H1 (cell line): Measurements from ENCODE around the gene TCF7L1. TPM values are rescaled to one million over a fixed set of nuclear protein-coding genes. Genes with fewer than 3 reads are reported as not detected.

Experiments
- CTCF ChIA-PET: fragments of 300-600 bp; sonication (Branson Sonifier 250); formaldehyde crosslinking; loops from one replicate; lab custom pipeline; 2021; ENCODE audit not compliant: partially characterized antibody; lab: Charles Lee
- POLR2A ChIA-PET: fragments of 300-600 bp; sonication (Branson Sonifier 250); formaldehyde crosslinking; loops from one replicate; lab custom pipeline; 2021; ENCODE audit warnings: inconsistent platforms; ENCODE audit not compliant: partially characterized antibody; lab: Charles Lee
- DNase-seq, 2 experiments: peaks; one replicate each; pipeline versions ENCODE4 v3.0.0 to v3.0.0-alpha.2; 2010 to 2022; ENCODE audit warnings: low spot score in 2 of 2, low read depth in 1 of 2, mixed read lengths in 1 of 2
- FAIRE-seq: peaks from 2 replicates; lab custom pipeline; 2011; peaks lifted over from hg19 to GRCh38; lab: Jason Lieb, UNC
- H2AFZ ChIP-seq: 2 replicates; pipeline ENCODE4 v1.8.1; 2012; ENCODE audit warnings: low read length, inconsistent platforms
- H2AK5ac ChIP-seq: 2 replicates; pipeline ENCODE4 v1.6.1; 2013; ENCODE audit warnings: low read depth, low read length
- H2BK120ac ChIP-seq: replicated peaks from 2 replicates; pipeline ENCODE3; 2013; ENCODE audit warnings: low read depth, low read length, inconsistent platforms
- H2BK12ac ChIP-seq: 2 replicates; pipeline ENCODE4 v1.6.1; 2013; ENCODE audit warnings: low read depth, low read length
- H2BK15ac ChIP-seq: 2 replicates; pipeline ENCODE4 v1.6.1; 2013; ENCODE audit warnings: low read length
- H2BK20ac ChIP-seq: 2 replicates; pipeline ENCODE4 v1.6.1; 2013; ENCODE audit warnings: low read length
- H2BK5ac ChIP-seq: 2 replicates; pipeline ENCODE4 v1.6.1; 2013; ENCODE audit warnings: low read depth, low read length
- H3K14ac ChIP-seq: 2 replicates; pipeline ENCODE4 v1.6.1; 2013; ENCODE audit warnings: inconsistent platforms; ENCODE audit not compliant: insufficient read length
- H3K18ac ChIP-seq: 2 replicates; pipeline ENCODE4 v1.6.1; 2013; ENCODE audit warnings: low read length; ENCODE audit errors: extremely low read depth
- H3K23ac ChIP-seq: 2 replicates; pipeline ENCODE4 v1.6.1; 2013; ENCODE audit warnings: inconsistent platforms; ENCODE audit not compliant: insufficient read length
- H3K23me2 ChIP-seq: 2 replicates; pipeline ENCODE4 v1.6.1; 2013; ENCODE audit warnings: low read depth, low read length
- H3K27ac ChIP-seq: 2 replicates; pipeline ENCODE4 v1.6.1; 2011; ENCODE audit warnings: low read depth, low read length, inconsistent platforms
- H3K27me3 ChIP-seq, 4 experiments: replicated peaks in 1 of 4; 1 replicate in 1 of 4; 2 replicates in 3 of 4; pipeline versions ENCODE4 v1.6.1 to v1.8.1; 2011 to 2013; ENCODE audit warnings: low read length in 3 of 4, mild to moderate bottlenecking in 3 of 4, inconsistent platforms in 2 of 4, mixed read lengths in 2 of 4, moderate library complexity in 1 of 4; ENCODE audit not compliant: control insufficient read depth in 3 of 4, insufficient read depth in 3 of 4; ENCODE audit errors: extremely low read depth in 1 of 4
- H3K36me3 ChIP-seq, 4 experiments: 2 replicates each; pipeline versions ENCODE4 v1.6.1 to v1.8.1; 2011 to 2013; ENCODE audit warnings: mild to moderate bottlenecking in 4 of 4, low read length in 3 of 4, moderate library complexity in 2 of 4, control low read depth in 1 of 4, inconsistent platforms in 1 of 4; ENCODE audit not compliant: insufficient read depth in 4 of 4, control insufficient read depth in 2 of 4
- H3K4ac ChIP-seq: replicated peaks from 2 replicates; pipeline ENCODE3; 2013; ENCODE audit warnings: low read length, low read depth, mixed read lengths, inconsistent platforms; ENCODE audit not compliant: insufficient read length
- H3K4me1 ChIP-seq, 4 experiments: replicated peaks in 1 of 4; 1 replicate in 1 of 4; 2 replicates in 3 of 4; pipeline versions ENCODE4 v1.6.1 to v1.8.1; 2011 to 2013; ENCODE audit warnings: low read length in 3 of 4, inconsistent platforms in 2 of 4, mixed read lengths in 1 of 4; ENCODE audit not compliant: insufficient read depth in 4 of 4, control insufficient read depth in 3 of 4
- H3K4me2 ChIP-seq, 2 experiments: 2 replicates each; pipeline versions ENCODE4 v1.6.1 to v1.8.1; 2011 to 2013; ENCODE audit warnings: low read depth in 2 of 2, low read length in 2 of 2, control low read depth in 1 of 2, inconsistent platforms in 1 of 2, mild to moderate bottlenecking in 1 of 2; ENCODE audit not compliant: insufficient read depth in 1 of 2
- H3K4me3 ChIP-seq, 4 experiments: fragments of 200-600, 300-600 bp in 1 of 4; sonication (generic), shearing (Covaris generic), sonication (Bioruptor Twin) in 1 of 4; 2 replicates each; pipeline versions ENCODE4 v1.5.1 to v1.8.1; 2011 to 2016; ENCODE audit warnings: low read length in 4 of 4, low read depth in 3 of 4, control low read depth in 2 of 4, inconsistent platforms in 2 of 4, mild to moderate bottlenecking in 2 of 4, mixed read lengths in 1 of 4, moderate library complexity in 1 of 4; ENCODE audit not compliant: insufficient read depth in 2 of 4; ENCODE audit errors: extremely low read depth in 1 of 4
- H3K56ac ChIP-seq: replicated peaks from 2 replicates; pipeline ENCODE3; 2013; ENCODE audit warnings: low read depth, mild to moderate bottlenecking, mixed read lengths, low read length, inconsistent platforms; ENCODE audit not compliant: insufficient read length
- H3K79me1 ChIP-seq: 2 replicates; pipeline ENCODE4 v1.6.1; 2013; ENCODE audit warnings: low read depth, low read length, control low read depth
- H3K79me2 ChIP-seq, 2 experiments: 2 replicates each; pipeline versions ENCODE4 v1.6.1 to v1.8.1; 2012 to 2013; ENCODE audit warnings: low read length in 2 of 2, mild to moderate bottlenecking in 2 of 2, inconsistent platforms in 1 of 2; ENCODE audit not compliant: insufficient read depth in 2 of 2, control insufficient read depth in 1 of 2
- H3K9ac ChIP-seq, 4 experiments: replicated peaks in 1 of 4; 1 replicate in 1 of 4; 2 replicates in 3 of 4; pipeline versions ENCODE4 v1.6.1 to v1.8.1; 2011 to 2013; ENCODE audit warnings: low read depth in 3 of 4, low read length in 3 of 4, control low read depth in 2 of 4, mild to moderate bottlenecking in 2 of 4, moderate library complexity in 2 of 4, inconsistent platforms in 1 of 4; ENCODE audit errors: extremely low read depth in 1 of 4
- H3K9me3 ChIP-seq, 2 experiments: 2 replicates each; pipeline versions ENCODE4 v1.6.1 to v1.8.1; 2012 to 2013; ENCODE audit warnings: mild to moderate bottlenecking in 2 of 2, moderate library complexity in 2 of 2, control low read depth in 1 of 2, inconsistent platforms in 1 of 2, low read depth in 1 of 2, low read length in 1 of 2, mixed read lengths in 1 of 2; ENCODE audit not compliant: insufficient read depth in 2 of 2
- H4K20me1 ChIP-seq, 2 experiments: replicated peaks in 1 of 2; 2 replicates each; pipeline versions ENCODE3 to v1.8.1; 2011 to 2013; ENCODE audit warnings: inconsistent platforms in 2 of 2, low read length in 2 of 2, mild to moderate bottlenecking in 1 of 2; ENCODE audit not compliant: insufficient read depth in 2 of 2, control insufficient read depth in 1 of 2
- H4K5ac ChIP-seq: 2 replicates; pipeline ENCODE4 v1.6.1; 2013; ENCODE audit warnings: low read length, low read depth, mixed read lengths, inconsistent platforms; ENCODE audit not compliant: insufficient read length
- H4K8ac ChIP-seq: 2 replicates; pipeline ENCODE4 v1.8.0; 2013; ENCODE audit warnings: mild to moderate bottlenecking, moderate library complexity, low read length, inconsistent platforms; ENCODE audit not compliant: insufficient read depth; ENCODE audit errors: extremely low read depth
- H4K91ac ChIP-seq: replicated peaks from 2 replicates; pipeline ENCODE3; 2013; ENCODE audit warnings: low read length, mixed read lengths, inconsistent platforms; ENCODE audit not compliant: insufficient read length
- CBX5 ChIP-seq: fragments of 300-800, 300-1000 bp; sonication (generic); IDR thresholded peaks from 2 replicates; pipeline ENCODE4 v1.7.1; 2016; ENCODE audit warnings: antibody characterized with exemption, low read length, low read depth
- CHD2 ChIP-seq: IDR thresholded peaks from 2 replicates; pipeline ENCODE4 v1.6.1; 2012; ENCODE audit warnings: low read length, improper control_type of control experiment
- JUND ChIP-seq: IDR thresholded peaks from 2 replicates; pipeline ENCODE4 v1.6.1; 2011; ENCODE audit warnings: mild to moderate bottlenecking, improper control_type of control experiment, low read length
- KDM4A ChIP-seq: IDR thresholded peaks from one replicate; pipeline ENCODE4 v1.7.1; 2012; ENCODE audit warnings: low read depth, mild to moderate bottlenecking, moderate library complexity, low read length, inconsistent platforms; ENCODE audit not compliant: severe bottlenecking
- PHF8 ChIP-seq: fragments of 200-600 bp; sonication (generic); conservative IDR thresholded peaks from 2 replicates; pipeline ENCODE4 v1.7.1; 2012; ENCODE audit warnings: low read depth, mild to moderate bottlenecking, inconsistent platforms, low read length, moderate library complexity
- SAP30 ChIP-seq: fragments of 300-600 bp; sonication (generic); IDR thresholded peaks from 2 replicates; pipeline ENCODE4 v1.7.1; 2012; ENCODE audit warnings: low read length, moderate library complexity, mild to moderate bottlenecking, inconsistent platforms; ENCODE audit not compliant: insufficient read depth, insufficient replicate concordance
- SP2 ChIP-seq: IDR thresholded peaks from 2 replicates; pipeline ENCODE4 v1.6.1; 2012; ENCODE audit warnings: mild to moderate bottlenecking, low read length, inconsistent platforms
- SP4 ChIP-seq: IDR thresholded peaks from 2 replicates; pipeline ENCODE4 v1.6.1; 2012; ENCODE audit warnings: low read length, inconsistent platforms
- TAF1 ChIP-seq: IDR thresholded peaks from 2 replicates; pipeline ENCODE4 v1.6.1; 2011; ENCODE audit warnings: mild to moderate bottlenecking, low read depth, low read length
- WGBS, 2 experiments: shearing (Covaris generic) in 1 of 2; methylation state at CpG; one replicate each; pipeline versions ENCODE4 v1.1.6 to v1.1.7; 2013 to 2015; ENCODE audit warnings: low lambda C conversion rate in 2 of 2, mixed read lengths in 2 of 2, inconsistent platforms in 1 of 2, low coverage in 1 of 2, missing lambda C conversion rate in 1 of 2; ENCODE audit not compliant: insufficient replicate concordance in 2 of 2, insufficient coverage in 1 of 2, insufficient read length in 1 of 2; ENCODE audit errors: extremely low coverage in 1 of 2, missing lambda C conversion rate in 1 of 2; 5-methylcytosine and 5-hydroxymethylcytosine counted together
- polyA plus RNA-seq, 7 experiments: library from polyadenylated mRNA; depleted of rRNA in 3 of 7; stranded (reverse) in 5 of 7; unstranded in 2 of 7; fragments of >200 nt in 5 of 7; fragments of 200-250 nt in 2 of 7; gene quantifications; 1 replicate in 5 of 7; 2 replicates in 1 of 7; 4 replicates in 1 of 7; pipeline versions ENCODE4 v1.2.1 to v1.2.3, GENCODE V29; 2011 to 2013; ENCODE audit warnings: missing spikeins in 2 of 7, mixed read lengths in 2 of 7
- total RNA-seq: library from RNA; stranded (reverse); fragmentation: NEBNext Ultra II Directional; extraction: Animal tissue kit (Norgen Biotek cat#: 25700); gene quantifications from 2 replicates; pipeline ENCODE4 v1.2.1, GENCODE V29; 2021
- TF ChIP-seq, protein P1 (sequence below): IDR thresholded peaks from 2 replicates; pipeline ENCODE4 v1.6.1; 2011; ENCODE audit warnings: low read length, improper control_type of control experiment

TCF7L1 gene
- total and polyA plus RNA-seq, 2 of the 8 experiments (the other 6 are each of a cell fraction or from before 2014, with no cell fraction given): 27.5 to 108 TPM

DNA sequence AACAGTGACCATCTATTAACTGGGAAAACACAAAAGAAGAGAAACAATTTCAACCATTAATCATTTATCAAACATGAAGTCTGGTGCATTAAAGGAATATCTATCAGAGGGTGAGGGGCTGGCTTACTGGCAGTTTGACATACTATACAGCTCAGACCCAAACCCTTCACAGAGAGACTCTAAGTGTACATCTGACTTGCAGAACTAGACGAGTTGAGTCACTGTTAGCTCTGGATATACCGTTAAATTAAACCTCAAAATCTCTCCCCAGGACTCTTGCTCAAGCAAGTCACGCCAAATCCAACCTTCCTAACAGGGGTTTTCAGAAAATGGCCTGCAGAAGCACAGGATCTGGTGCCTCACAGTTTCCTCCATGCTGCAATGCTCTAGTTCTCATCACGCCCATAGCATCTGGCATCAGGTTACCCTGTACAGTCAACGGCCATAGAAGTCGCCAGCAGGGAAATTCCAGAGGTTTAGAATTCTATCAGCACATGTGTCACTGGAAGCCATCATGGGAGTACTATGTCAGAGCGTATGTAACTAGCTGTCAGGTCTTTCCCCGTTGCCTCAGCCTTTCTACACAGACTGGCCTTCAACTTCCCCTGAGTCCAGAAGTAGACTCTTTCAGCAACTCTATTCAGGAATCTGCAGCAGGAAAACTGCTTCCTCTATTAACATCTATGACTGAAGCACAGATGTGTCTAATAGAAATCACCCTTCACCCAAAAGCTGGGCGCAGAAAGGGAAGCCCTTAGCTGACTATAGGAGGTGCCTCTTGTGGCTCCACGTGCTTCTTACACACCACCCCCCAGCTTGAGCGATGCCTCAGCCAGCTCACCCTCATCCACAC lies 185.3 kb downstream of the TCF7L1 start:
- Histone ChIP-seq H3K9ac (no peak overlapping the region), H3K79me1 (peaks cover under 1% of the 10 kb centered on the region; the same call in 1 of the 2 replicates), H4K20me1 (peaks cover 3 to 9% of the 10 kb centered on the region in 2 experiments), H4K5ac (no peak overlapping the region), H4K8ac (no peak overlapping the region), H3K56ac (no peak overlapping the region), H3K36me3 (peaks cover 6 to 39% (median 20%) of the 10 kb centered on the region in 4 experiments; a peak in 7 of 8 replicates), H3K79me2 (no peaks in the 10 kb centered on the region; a peak in 1 of 4 replicates), H2BK20ac (no peak overlapping the region), H2BK12ac (no peak overlapping the region), H2AK5ac (no peak overlapping the region), H3K27ac (no peak overlapping the region), H2BK15ac (no peak overlapping the region), H3K4ac (no peak overlapping the region), H3K4me3 (no peak overlapping the region), H3K4me1 (no peaks in the 10 kb centered on the region), H3K23ac (no peak overlapping the region), H3K23me2 (no peaks in the 10 kb centered on the region), H2AFZ (no peak overlapping the region), H3K18ac (no peak overlapping the region), H3K27me3 (no peaks in the 10 kb centered on the region), H3K4me2 (no peak overlapping the region), H3K14ac (no peak overlapping the region), H2BK120ac (no peak overlapping the region), H4K91ac (no peak overlapping the region), H3K9me3 (no peaks in the 10 kb centered on the region), H2BK5ac (no peak overlapping the region)
- CTCF ChIA-PET: interaction anchor here (0.6 to 1.9 kb wide), 6 partner anchors 8 to 252 kb away, joined by 3 to 9 read pairs (median 5); no protein-coding TSS in a partner anchor
- WGBS, 2 experiments: 89% methylated on average over 11 of the region's 11 CpGs; no CpG with 5 or more reads in 1 of the 2 experiments
- DNase-seq: no peak
- no peak for FAIRE-seq
- POLR2A ChIA-PET: interaction anchor here (1.2 to 9.1 kb wide), 5 partner anchors 7 to 220 kb away, joined by 4 to 70 read pairs (median 8); partner anchors contain the start of genes MAT2A and TGOLN2
- TF ChIP-seq KDM4A (no peak), SP4 (no peak), TAF1 (no peak), CHD2 (no peak), CBX5 (no peak), JUND (no peak), SAP30 (no peak), PHF8 (no peak), SP2 (no peak)
- TF ChIP-seq, protein P1, sequence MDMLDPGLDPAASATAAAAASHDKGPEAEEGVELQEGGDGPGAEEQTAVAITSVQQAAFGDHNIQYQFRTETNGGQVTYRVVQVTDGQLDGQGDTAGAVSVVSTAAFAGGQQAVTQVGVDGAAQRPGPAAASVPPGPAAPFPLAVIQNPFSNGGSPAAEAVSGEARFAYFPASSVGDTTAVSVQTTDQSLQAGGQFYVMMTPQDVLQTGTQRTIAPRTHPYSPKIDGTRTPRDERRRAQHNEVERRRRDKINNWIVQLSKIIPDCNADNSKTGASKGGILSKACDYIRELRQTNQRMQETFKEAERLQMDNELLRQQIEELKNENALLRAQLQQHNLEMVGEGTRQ: no peak
